Activated T-cell treated with anti-CD3 and anti-CD28 coated beads for 4 hours (primary cell): ENCODE data around the gene ERCC3.
"Not testable (repeated sequence)": the region's sequence is repeated elsewhere in the genome, so short reads cannot be mapped to it uniquely, and the experiment has no call there.

ENCODE experiments used
- DNase-seq: peaks from one replicate; pipeline ENCODE4 v3.0.0-alpha.2; 2020

ERCC3 gene

GRCh38 chr2:127225186-127225960 lies 68.6 kb downstream of the ERCC3 start:
- DNase-seq, result no peak

DNA sequence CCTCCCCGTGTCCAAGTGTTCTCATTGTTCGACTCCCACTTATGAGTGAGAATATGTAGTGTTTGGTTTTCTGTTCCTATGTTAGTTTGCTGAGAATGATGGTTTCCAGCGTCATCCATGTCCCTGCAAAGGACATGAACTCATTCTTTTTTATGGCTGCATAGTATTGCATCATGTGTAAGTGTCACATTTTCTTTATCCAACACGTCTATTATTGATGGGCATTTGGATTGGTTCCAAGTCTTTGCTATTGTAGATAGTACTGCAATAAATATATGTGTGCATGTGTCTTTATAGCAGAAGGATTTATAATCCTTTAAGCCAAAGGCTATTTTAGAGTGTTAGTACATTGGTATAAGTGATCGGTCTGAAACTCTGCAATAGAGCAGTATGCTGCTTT lies 69.8 kb downstream of the ERCC3 start:
- not testable (repeated sequence) for DNase-seq

GRCh38 chr2:127220768-127221527 lies 73.0 kb downstream of the ERCC3 start:
- DNase-seq, result no peak

GRCh38 chr2:127220102-127220767 lies 73.7 kb downstream of the ERCC3 start, which contains the start of gene CYP27C1:
TSS of gene CYP27C1 (minus strand) at chr2:127220299. CDS start at chr2:127220270, 29 bp downstream.
- DNase-seq, result no peak

DNA sequence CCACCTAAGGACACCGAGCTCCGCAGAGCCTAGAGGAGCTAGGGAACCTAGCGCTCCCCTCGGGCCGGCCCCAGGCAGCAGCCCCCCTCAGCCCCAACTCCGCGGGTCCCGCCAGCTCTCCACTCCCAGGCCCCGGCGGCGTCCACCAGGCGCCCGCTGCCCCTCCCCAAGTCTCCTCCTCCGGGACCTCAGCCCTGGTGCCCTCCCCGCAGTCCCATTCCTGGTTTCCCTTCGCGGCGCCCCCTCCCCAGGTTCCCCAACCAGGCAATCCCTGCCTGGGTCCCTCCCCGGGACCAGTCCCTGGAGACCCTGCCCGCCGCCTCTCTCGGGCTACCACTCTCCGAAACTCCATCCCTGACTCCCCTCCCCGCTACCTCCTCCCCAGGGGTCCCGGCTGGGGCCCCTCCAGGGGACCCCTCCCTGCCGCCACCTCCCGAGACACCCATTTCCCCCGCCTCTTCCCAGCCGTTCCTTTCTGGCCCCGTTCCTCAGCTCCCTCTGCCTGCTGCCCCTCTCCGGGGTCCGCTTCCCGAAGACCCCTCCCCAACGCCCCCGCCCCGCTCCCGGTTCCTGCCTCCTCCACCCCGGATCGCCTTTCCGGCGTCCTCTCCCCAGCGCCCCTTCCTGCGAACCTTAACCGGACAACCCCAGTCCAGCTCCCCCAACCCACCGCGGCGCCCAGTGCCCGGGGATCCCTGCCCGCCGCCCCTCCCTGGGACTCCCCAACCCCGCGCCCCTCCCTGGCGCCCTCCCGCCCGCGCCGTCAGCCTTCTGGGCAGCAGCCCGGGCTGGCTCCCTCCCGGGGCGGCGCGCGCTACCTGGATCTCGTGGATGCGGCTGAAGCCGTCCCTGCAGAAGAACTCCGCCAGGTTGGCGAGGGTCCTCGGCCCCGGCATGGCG lies 74.5 kb downstream of the ERCC3 start:
- no peak for DNase-seq

- no peak for DNase-seq
Observed at GRCh38 chr2:127218812-127219170, 75.2 kb downstream of the ERCC3 start.

GRCh38 chr2:127217470-127218325 lies 76.2 kb downstream of the ERCC3 start:
- no peak for DNase-seq

- no peak for DNase-seq
Observed at GRCh38 chr2:127216593-127216992, 77.4 kb downstream of the ERCC3 start.

DNA sequence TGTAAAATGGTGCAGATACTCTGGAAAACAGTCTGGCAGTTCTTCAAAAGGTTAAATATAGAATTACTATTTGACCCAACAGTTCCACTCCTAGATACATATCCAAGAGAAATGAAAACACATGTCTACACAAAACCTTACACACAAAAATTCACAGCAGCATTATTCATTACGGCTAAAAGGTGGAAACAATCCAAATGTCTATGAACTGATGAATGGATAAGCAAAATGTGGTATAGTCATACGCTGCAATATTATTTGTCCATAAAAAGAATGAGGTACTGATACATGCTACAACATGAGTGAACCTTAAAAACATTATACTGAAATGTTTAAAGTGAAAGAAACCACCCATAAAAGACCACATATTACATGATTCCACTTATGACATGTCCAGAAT lies 77.8 kb downstream of the ERCC3 start:
- no peak for DNase-seq

GRCh38 chr2:127214201-127214600 lies 79.7 kb downstream of the ERCC3 start:
- not testable (repeated sequence) for DNase-seq

GRCh38 chr2:127208313-127208712 lies 85.6 kb downstream of the ERCC3 start:
- no peak for DNase-seq
